Measurements from ENCODE around the gene PHF13.
"Not testable (repeated sequence)": the region's sequence is repeated elsewhere in the genome, so short reads cannot be mapped to it uniquely, and the experiment has no call there.

The PHF13 gene

DNA sequence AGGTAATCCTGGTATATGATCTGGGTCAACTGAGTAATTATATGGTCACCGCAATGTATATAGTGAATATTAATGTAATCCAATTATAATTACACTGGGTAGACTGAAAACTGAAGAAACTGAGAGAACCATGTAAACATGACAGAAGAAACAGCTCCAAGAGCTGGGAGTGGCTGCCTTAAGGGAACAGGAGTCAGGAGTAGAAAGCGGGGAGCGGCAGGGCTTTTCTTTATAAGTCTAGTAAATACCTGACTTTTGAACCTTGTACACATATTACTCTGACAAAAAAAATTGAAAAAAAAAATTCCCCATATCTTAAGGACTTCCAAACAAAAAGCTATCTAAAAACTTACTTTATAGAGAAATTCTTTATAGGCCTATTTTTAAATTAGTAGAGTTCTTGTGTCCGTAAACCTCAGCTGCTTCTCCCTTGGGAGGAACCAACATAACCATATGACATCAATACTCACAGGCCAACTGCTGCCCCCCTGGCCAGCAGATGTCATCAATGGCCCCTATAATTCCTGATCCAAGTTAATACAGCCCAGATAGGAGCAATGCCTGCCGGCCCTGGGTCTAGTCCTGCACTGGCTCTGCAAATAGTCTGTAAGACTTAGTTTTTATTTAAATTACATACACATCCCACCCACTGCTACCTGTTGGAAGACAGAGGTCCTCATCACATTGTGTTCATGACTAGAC, 45.0 kb downstream of the PHF13 start:
- no peak overlapping the region for H3K4me3 ChIP-seq (ENCODE audit: low read depth, low read length)
- in situ Hi-C loops (cut with HindIII; ENCODE audit: low sequenced_read_pairs): no loop called here
- DNase-seq (ENCODE audit: low read depth): no peak
- no peak for TF ChIP-seq CTCF (IDR thresholded peaks at IDR 0.05; ENCODE audit: low read depth, low read length, missing control alignments)

GRCh38 chr1:6660415-6661049, 47.0 kb downstream of the PHF13 start:
- in situ Hi-C loops (cut with HindIII; ENCODE audit: low sequenced_read_pairs): no loop called here
- DNase-seq (ENCODE audit: low read depth): no peak
- TF ChIP-seq CTCF (IDR thresholded peaks at IDR 0.05; ENCODE audit: low read depth, low read length, missing control alignments): no peak
- no peak overlapping the region for H3K4me3 ChIP-seq (ENCODE audit: low read depth, low read length)

GRCh38 chr1:6662468-6662867, 48.9 kb downstream of the PHF13 start:
- DNase-seq (ENCODE audit: low read depth); in situ Hi-C loops (cut with HindIII; ENCODE audit: low sequenced_read_pairs); H3K4me3 ChIP-seq (ENCODE audit: low read depth, low read length): not testable (repeated sequence)

GRCh38 chr1:6666696-6667095, 53.2 kb downstream of the PHF13 start:
- in situ Hi-C loops (cut with HindIII; ENCODE audit: low sequenced_read_pairs): no loop called here
- no peak for TF ChIP-seq CTCF (IDR thresholded peaks at IDR 0.05; ENCODE audit: low read depth, low read length, missing control alignments)
- no peak for DNase-seq (ENCODE audit: low read depth)
- H3K4me3 ChIP-seq (ENCODE audit: low read depth, low read length): no peak overlapping the region

GRCh38 chr1:6667139-6667538, 53.6 kb downstream of the PHF13 start:
- no peak for TF ChIP-seq CTCF (IDR thresholded peaks at IDR 0.05; ENCODE audit: low read depth, low read length, missing control alignments)
- H3K4me3 ChIP-seq (ENCODE audit: low read depth, low read length): no peak overlapping the region
- DNase-seq (ENCODE audit: low read depth): no peak
- in situ Hi-C loops (cut with HindIII; ENCODE audit: low sequenced_read_pairs): no loop called here

DNA sequence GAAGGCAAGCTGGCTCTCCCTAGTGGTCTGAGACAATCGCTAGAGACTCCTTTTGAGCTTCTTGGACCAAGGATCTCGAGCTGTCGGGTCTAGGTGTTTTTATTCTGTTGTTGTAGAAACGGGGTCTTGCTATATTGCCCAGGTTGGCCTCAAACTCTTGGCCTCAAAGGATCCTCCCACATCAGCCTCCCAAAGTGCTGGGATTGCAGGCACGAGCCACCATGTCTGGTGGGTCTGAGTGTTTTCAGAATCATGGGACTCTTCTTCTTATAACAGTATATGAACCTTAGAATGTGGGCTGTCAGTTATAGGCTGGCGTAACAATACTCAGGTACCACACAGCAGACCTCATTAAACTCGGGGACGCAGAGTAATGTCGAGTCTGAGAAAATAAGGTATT, 55.0 kb downstream of the PHF13 start:
- no peak for TF ChIP-seq CTCF (IDR thresholded peaks at IDR 0.05; ENCODE audit: low read depth, low read length, missing control alignments)

DNA sequence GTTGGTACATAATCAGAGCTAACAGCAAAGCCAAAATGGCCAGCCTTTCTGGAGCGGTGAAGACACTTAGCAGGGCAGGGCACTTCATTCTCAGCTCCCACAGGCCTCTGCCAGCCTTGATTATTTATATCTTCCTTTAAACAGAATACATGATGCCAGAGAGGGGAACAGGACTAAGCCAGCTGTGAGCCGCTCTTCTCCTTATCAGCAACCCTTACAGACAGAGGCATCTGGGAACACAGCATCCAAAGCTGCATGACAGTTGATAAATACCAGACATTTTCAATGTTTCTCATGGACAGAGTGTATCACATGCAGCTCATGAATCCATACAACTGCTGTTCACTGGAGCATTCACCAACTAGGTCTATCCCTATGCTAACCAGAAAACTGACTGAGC, 59.0 kb downstream of the PHF13 start:
- in situ Hi-C loops (cut with HindIII; ENCODE audit: low sequenced_read_pairs): no loop called here
- H3K4me3 ChIP-seq (ENCODE audit: low read depth, low read length): no peak overlapping the region
- no peak for DNase-seq (ENCODE audit: low read depth)
- no peak for TF ChIP-seq CTCF (IDR thresholded peaks at IDR 0.05; ENCODE audit: low read depth, low read length, missing control alignments)

More for the DNA sequence above, 55.0 kb downstream of the PHF13 start:
- in situ Hi-C loops (cut with HindIII; ENCODE audit: low sequenced_read_pairs): no loop called here
- no peak for DNase-seq (ENCODE audit: low read depth)
- no peak overlapping the region for H3K4me3 ChIP-seq (ENCODE audit: low read depth, low read length)
